ENCODE measurements around the gene SARDH. TPM values are rescaled to one million over a fixed set of nuclear protein-coding genes. Genes with fewer than 3 reads are reported as not detected.
A peak's percentile ranks its signal among the peaks of the same experiment; 100 is the strongest.

The SARDH gene
- total and polyA plus RNA-seq, 2 of the 8 experiments (the other 6 are each of a cell fraction or from before 2014, with no cell fraction given) = 6.4 to 7.4 TPM

DNA sequence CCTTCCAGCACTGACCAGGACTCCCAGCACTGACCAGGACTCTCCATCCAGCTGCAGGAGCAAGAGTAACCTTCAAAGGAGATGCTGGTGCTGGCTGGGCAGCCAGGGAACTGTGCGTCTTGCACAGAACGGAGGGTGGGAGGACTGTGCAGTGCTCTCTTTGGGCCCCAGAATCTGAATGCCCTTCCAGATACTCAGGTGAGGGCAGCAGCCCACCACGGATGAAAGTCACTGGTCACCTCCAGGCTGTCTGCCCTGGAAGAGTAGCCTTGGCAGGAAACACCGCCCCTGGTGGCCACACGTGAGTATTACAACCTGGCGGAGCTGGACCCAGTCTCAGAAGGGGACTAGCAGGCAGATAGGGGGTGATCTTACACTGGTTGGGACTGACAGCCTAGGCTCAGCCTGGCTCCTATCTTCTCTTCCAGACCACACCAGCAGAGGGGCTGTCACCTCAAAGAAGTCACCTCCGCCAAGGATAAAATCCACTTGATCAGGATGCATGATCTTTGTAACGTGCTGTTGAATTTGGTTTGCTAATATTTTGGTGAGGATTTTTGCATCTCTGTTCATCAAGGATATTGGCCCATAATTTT, 4.8 kb upstream of the SARDH start (continued):
- peak; percentile 79 to 88 for TF ChIP-seq RAD21 (IDR thresholded peaks at IDR 0.05 in 1 of 2, conservative IDR thresholded peaks at IDR 0.05 in 1 of 2; ENCODE audit: low read depth in 2 of 2, low read length in 2 of 2)
